ENCODE results near the gene IL19.

DNA sequence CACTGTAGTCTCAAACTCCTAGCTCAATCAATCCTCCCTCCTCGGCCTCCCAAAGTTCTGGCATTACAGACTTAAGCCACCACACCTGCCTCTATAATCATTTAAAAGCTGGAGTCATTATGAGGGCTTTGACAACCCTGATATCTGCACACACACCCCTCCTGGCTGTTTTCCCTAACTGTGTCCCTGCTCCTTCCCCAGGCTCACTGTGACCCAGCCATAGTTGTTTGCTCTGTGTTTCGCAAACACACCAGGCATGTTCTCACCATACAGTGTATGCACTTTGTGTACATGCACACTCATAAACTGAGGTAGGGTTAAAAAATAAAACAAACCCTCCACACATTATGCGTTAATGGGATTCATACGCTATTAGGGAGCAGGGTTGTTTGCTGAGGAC, 73.1 kb downstream of the IL19 start:
- TF ChIP-seq, protein P1, sequence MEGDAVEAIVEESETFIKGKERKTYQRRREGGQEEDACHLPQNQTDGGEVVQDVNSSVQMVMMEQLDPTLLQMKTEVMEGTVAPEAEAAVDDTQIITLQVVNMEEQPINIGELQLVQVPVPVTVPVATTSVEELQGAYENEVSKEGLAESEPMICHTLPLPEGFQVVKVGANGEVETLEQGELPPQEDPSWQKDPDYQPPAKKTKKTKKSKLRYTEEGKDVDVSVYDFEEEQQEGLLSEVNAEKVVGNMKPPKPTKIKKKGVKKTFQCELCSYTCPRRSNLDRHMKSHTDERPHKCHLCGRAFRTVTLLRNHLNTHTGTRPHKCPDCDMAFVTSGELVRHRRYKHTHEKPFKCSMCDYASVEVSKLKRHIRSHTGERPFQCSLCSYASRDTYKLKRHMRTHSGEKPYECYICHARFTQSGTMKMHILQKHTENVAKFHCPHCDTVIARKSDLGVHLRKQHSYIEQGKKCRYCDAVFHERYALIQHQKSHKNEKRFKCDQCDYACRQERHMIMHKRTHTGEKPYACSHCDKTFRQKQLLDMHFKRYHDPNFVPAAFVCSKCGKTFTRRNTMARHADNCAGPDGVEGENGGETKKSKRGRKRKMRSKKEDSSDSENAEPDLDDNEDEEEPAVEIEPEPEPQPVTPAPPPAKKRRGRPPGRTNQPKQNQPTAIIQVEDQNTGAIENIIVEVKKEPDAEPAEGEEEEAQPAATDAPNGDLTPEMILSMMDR (IDR thresholded peaks at IDR 0.05), result no peak
- TF ChIP-seq POLR2A (IDR thresholded peaks at IDR 0.05), result no peak
